Suppressor macrophage (primary cell): ENCODE data around the gene POP7.
A peak's percentile ranks its signal among the peaks of the same experiment; 100 is the strongest.
"Not testable (repeated sequence)": the region's sequence is repeated elsewhere in the genome, so short reads cannot be mapped to it uniquely, and the experiment has no call there.

ENCODE experiments used
- DNase-seq, 4 experiments: peaks; one replicate each; pipeline ENCODE4 v3.0.0-alpha.2; 2020 to 2022
- total RNA-seq, 17 experiments: gene quantifications; one replicate each; lab custom pipeline; 2026; ENCODE audit warnings: mixed read lengths in 6 of 17, inconsistent platforms in 3 of 17; lab: John Stamatoyannopoulos, UW

POP7 gene
- total RNA-seq, result 4.2 to 20.9 (median 10.2) reads per million in 17 experiments

DNA sequence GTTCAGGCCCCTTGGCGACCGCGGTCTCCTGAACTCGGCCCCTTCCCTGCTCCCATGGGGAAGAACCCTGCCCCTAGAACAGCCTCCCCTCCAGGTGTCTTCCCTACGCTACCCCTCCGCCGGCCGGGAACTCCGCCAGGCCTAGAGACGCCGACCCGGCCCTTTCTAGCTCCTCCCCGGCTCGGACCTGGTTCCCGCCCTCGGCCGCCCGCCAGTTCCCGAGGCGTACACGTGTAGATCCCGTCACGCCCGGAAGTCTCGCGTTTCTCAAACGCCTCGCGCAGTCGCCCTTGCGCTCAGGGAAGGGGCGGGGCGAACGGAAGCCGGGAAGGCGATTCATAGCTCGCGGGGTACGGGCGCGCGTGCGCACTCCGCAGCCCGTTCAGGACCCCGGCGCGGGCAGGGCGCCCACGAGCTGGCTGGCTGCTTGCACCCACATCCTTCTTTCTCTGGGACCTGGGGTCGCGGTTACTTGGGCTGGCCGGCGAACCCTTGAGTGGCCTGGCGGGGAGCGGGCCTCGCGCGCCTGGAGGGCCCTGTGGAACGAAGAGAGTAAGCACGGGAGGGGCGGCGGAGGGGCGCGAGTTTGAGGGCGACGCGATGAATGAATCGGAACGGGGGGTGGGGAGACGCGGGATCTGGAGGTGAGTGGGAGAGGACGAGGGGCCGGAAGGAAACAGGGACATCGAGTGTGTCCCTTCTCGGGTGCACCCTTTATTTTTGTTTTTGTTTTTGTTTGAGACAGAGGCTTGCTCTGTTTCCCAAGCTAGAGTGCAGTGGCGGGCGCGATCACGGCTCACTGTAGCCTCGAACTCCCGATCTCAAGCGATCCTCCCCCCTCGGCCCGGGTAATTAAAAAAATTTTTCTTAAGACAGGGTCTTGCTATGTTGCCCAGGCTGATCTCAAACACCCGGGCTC, at the start of gene POP7:
TSS of gene POP7 (plus strand) at position 369 of the 919 bp plus-strand sequence. CDS start 710 bp downstream, outside the sequence.
- peak; percentile 99 to 100 (median 100) for DNase-seq

DNA sequence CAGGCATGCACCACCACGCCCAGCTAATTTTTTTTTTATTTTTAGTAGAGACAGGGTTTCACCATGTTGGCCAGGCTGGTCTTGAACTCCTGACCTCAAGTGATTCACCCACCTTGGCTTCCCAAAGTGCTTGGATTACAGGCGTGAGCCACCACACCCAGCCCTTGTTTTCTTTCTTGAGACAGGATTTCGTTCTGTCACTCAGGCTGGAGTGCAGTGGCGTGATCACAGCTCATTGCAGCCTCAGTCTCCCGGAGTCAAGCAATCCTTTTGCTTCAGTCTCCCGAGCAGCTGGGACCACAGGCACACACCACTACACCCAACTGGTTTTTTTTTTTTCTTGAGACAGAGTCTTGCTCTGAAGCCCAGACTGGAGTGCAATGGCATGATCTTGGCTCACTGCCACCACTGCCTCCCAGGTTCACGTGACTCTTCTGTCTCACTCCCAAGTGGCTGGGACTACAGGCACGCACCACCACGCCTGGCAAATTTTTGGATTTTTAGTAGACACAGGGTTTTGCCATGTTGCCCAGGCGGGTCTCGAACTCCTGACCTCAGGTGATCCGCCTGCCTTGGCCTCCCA, 43.6 kb upstream of the POP7 start:
- not testable (repeated sequence) for DNase-seq

DNA sequence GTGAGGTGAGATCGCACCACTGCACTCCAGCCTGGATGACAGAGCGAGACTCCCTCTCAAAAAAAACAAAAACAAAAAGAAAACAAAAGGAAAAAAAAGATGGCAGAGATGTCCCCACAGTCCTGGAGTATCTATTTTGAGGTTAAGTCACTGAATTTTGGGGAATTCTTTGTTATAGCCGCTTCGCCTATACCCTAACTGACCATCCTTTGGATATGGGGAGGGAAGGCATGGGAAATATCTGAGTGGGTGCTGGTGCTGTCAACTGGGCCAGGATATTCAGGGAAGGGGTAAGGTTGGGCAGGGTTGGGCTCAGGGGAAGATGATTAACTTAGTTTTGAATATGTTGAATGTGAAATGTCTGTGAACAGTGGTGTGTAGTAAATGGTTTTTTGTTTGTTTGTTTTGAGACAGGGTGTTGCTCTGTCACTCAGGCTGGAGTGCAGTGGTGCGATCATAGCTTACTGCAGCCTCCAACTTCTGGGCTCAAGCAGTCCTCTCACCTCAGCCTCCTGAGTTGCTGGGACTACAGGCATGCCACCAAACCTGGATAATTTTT, 40.7 kb upstream of the POP7 start:
- no peak for DNase-seq

DNA sequence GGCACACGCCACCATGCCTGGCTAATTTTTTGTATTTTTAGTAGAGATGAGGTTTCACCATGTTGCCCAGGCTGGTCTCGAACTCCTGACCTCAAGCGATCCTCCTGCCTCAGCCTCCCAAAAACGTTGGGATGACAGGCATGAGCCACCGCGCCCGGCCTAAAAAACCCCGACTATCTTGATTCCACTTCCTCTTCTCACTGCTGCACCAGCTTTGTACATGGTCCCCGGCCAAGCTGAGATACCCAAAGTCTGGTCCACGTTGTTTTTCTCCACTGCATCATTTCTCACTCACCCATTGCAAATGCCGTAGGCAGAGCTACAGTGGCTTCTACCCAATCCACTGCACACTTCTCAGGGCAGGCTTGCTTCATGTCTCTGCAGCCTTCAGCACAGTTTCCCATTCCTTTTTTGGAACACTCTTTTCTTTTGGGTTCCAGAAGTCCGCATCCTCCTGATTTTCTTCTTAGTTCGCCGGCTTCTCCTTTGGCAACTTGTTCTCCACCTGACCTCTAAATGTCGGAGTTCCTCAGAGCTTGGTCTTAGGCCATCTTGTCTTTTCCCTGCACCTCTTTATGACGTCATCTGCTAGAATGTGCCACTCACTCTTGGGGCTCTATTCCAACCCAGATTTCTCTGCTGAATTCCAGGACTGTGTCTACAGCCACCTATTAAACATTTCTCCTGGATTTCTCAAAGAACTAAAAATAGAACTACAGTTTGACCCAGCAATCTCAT, 38.4 kb upstream of the POP7 start:
- no peak for DNase-seq

DNA sequence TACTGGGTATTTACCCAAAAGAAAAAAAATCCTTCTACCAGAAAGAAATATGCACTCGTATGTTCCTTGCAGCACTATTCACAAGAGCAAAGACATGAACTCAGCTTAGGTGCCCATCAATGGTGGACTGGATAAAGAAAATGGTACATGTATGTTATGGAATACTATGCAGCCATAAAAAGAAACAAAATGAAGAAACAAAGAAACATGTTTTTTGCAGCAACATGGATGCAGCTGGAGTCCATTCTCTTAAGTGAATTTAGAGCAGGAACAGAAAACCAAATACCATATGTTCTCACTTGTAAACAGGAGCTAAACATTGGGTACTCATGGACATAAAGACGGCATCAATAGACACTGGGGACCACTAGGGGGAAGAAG, 37.9 kb upstream of the POP7 start:
- no peak for DNase-seq

DNA sequence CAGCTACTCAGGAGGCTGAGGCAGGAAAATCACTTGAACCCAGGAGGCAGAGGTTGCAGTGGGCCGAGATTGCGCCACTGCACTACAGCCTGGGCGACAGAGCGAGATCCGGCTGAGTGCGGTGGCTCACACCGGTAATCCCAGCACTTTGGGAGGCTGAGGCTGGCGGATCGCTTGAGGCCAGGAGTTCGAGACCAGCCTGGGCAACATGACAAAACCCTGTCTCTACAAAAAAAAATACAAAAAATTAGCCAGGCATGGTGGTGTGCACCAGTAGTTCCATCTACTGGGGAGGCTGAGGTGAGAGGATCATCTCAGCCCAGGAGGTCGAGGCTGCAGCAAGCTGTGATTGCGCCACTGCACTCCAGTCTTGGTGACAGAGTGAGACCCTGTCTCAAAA, 36.8 kb upstream of the POP7 start:
- not testable (repeated sequence) for DNase-seq

DNA sequence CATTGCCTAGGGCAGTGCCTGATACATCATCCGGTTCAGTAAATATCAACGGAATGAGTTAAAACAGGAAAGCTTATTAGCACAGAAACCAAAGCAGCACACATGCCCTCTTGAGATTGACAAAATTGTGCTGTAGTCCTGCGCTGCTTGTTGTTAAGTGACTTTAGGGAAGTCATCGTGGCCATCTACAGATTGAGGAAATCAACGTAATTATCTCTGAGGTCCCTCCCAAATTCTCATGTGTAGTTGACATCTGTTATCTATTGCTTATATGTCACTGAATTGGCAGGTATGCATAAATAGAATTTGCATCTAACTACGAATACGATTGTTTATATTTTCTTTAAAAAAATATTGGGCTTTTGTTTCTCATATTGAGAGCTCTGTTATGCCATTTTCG, 35.8 kb upstream of the POP7 start:
- DNase-seq, result peak in 2 of 4 experiments; percentile 29 to 37

DNA sequence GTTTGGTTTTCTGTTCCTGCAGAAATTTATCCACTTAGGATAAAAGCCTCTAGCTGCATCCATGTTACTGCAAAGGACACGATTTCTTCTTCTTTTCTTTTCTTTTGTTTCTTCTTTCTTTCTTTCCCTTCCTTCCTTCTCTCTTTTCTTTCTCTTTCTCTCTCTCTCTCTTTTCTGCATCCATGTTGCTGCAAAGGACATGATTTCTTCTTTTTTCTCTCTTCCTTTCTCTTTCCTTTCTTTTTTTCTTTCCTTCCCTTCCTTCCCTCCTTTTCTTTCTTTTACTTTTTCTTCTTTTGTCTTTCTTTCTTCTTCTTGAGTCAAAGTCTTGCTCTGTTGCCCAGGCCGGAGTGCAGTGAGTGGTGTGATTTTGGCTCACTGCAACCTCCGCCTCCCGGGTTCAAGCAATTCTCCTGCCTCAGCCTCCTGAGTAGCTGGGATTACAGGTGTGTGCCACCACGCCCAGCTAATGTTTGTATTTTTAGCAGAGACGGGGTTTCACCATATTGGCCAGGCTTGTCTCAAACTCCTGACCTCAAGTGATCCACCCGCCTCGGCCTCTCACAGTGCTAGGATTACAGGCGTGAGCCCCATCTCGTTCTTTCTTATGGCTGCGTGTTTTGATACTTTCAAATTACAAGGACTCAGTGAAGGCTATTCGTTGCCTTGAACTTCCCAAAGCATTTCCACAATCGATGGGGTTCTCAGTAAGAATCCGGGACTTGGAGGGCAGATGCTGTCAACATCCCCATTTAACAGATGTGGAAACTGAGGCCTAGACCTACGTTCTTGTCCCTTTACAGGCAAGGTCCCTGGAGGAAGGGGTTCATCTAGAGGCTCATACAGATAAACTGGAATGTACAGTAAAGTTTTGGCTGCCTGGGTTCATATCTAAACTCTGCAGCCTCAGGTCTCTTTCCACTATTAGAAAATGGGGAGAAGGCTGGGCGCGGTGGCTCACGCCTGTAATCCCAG, 34.3 kb upstream of the POP7 start:
- DNase-seq, result no peak

DNA sequence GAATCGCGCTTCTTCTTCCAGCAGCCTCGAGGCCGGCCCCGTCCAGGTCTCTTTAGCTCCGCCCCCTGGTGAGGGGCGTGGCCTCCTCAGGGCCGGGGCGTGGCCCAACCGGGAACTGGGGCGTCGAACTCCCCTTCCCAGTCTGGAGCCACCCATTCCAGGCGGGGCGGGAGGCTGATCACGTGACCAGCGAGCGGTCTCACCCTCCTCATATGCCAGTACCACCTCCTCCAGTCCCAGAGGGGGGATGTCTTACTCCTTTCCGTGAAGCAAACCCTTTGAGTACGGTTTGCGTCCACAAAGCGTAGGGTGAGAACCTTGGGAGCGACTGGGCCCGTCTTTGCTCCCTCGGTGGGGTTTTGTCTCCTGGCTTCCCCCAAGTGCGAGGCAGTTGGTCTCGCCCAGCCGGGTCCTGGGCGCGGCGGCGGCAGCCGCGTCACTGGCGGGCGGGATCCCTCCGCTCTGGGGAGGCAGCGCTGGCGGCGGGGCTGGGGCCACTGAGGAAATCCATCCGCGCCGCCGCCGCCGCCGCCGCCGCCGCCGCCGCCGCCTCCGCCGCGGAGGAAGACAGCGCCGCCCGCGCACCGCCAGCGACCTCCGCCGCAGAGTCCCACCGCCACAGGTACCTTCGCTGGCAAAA, 32.5 kb upstream of the POP7 start, which contains the start of gene GNB2:
TSS of gene GNB2 (plus strand) at position 439 of the 640 bp plus-strand sequence. CDS start 2,526 bp downstream, outside the sequence.
- DNase-seq, result peak; percentile 99 to 100 (median 99)

DNA sequence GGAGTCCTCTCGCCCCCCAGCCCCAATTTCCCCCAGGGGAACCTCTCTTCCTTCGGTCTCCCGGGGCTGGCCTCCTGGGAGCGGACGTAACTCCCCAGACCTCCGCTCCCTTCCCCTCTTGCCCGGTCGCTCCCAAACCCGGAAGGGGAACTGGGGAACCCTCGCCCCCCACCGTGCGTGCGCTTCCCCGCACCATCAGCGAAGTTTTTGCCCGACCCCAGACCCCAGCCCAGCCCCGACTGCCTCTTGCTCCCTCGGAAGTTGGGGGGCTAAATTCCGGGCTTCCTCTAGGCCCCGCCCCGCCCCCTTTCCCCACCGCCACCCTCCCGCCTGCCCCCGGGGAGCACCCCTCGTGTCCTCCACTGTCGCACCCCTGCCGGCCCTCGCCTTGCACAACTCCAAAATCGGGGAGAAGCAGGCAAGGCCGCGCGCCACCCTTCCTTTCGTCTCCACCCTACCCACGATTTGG, 31.9 kb upstream of the POP7 start:
- peak; percentile 37 to 76 (median 68) for DNase-seq

DNA sequence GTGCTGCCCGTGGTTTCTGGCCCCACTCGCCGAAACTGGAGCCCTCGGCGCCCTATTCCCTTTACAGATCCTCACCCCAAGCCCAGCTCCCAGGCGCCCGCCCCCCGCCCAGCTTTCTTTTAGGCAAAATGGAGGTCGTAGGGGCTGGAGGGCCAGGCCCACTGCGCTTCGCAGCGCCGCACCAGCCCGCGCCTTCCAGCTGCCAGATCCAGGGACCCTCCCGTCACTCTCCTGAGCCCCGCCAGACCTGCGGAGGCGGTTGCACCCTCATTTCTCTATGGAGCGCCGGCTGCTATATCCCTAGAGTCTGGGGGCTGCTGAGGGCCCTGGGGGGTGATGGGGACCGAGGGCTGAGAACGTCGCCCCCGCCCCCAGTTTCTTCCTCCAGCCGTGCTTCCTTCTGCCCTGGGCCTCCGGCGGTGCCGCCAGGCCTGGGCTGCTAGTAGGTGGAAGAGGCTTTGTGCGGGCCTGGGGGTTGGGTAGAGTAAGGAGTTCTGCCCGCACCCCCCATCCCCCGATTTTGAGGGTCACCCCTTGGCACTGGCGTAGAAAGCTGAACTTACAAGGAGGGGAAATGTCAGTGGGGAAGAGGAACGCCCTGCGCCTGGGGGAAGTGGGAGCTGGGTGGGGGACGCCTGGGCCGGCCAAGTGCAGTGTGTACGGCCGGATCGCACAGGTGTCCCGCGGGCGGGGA, 31.4 kb upstream of the POP7 start:
- DNase-seq, result peak; percentile 24 to 71 (median 62)

DNA sequence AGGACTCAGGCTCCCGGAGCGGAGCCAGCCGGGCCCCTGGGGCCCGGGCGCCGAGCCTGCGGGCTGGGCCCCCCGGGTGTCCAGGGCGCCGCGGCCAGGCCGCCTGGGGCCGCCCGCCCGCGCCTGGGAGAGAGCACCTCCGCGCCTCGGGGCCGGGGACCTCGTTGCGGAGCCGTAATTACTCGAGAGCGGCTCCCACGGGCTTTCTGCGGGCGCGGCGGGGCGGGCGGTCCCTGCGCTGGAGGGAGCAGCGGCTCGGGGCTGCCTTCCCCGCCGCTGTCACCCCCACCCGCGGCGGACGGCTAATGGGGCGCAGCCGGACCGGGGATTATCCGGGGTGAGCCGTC, 30.8 kb upstream of the POP7 start:
- DNase-seq, result no peak

DNA sequence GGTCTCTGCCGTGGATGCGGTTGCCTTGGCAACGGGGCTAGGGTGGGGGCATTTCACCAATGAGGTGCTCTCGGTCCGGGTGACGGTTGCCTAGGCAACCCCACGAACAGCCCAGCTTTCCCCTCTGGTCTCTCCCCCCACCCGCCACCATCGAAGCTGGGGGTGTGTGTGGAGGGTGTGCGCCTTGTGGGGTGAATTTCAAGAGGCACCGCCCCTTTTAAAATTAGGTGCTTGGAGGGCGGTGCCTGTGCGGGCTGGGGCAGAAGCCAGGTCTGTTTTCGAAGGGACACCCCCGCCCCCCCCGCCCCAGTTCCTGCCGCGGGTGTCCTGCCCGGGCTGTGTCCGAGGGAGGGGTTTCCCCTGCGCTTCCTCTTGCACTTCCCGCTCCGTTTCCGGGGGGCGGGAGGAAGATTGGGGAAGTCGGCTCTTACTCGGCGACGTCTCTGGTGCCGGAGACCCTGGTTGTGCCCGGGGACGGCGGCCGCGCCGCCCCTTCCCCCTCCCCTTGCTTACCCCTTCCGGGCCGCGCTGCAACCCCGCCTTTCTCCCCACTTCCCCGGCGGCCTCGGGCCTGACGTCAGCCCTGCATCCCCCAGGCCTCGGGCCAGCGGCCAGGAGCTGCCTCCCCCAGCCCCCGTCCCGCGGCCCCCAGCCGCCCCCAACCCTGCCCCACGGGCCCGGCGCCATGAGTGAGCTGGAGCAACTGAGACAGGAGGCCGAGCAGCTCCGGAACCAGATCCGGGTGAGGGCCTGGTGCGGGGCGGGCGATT, 30.2 kb upstream of the POP7 start:
- DNase-seq, result peak; percentile 77 to 85 (median 84)

DNA sequence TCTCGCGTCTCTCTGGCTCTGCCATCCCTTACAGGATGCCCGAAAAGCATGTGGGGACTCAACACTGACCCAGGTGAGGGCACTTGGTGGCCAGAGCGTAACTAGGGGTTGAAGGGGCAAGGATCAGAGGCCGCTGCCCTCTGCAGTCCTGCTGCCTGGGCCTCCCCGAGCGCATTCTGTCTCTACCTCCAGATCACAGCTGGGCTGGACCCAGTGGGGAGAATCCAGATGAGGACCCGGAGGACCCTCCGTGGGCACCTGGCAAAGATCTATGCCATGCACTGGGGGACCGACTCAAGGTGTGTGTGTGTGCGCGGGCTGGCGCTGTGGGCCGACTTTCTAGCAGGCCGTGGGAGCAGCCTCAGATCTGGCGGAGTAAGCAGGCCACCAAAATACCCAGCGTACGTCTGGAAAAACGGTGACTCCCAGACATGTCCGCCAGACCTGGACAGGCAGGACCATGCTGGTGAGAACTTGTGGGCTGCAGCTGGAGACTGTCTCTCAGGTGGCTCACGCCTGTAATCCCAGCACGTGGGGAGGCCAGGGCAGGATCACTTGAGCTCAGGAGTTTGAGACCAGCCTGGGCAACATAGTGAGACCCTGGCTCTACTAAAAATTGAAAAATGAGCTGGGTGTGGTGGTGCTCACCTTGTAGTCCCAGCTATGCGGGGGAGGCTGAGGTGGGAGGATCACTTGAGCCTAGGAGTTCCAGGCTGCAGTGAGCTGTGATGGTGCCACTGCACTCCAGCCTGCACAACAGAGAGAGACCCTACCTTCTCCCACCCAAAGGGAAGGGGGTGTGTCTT, 29.2 kb upstream of the POP7 start:
- DNase-seq, result no peak

DNA sequence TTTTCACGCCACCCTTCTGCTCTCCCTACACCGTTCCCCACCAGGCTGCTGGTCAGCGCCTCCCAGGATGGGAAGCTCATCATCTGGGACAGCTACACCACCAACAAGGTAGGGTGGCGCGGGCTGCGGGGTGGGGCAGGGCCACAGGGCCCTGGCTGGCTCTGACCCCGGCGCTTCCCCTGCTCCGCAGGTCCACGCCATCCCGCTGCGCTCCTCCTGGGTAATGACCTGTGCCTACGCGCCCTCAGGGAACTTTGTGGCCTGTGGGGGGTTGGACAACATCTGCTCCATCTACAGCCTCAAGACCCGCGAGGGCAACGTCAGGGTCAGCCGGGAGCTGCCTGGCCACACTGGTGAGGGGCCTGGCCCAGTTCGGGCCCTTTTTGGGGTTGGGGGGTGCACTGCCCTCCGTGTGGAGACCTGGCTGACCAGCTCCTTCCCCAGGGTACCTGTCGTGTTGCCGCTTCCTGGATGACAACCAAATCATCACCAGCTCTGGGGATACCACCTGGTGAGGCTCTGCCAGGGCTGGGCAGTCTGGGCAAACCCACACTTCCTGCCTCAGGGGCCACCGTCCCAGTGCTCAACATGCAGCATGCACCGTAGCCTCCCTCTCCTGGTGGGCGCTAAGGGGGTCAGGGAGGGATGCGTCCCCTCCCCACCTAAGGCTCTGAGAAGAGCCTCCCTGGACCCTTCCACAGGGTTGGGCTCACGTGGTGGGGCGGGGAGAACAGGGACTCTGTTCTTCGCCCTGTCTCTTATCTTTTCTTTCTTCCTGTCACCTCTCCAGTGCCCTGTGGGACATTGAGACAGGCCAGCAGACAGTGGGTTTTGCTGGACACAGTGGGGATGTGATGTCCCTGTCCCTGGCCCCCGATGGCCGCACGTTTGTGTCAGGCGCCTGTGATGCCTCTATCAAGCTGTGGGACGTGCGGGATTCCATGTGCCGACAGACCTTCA, 28.3 kb upstream of the POP7 start:
- no peak for DNase-seq

DNA sequence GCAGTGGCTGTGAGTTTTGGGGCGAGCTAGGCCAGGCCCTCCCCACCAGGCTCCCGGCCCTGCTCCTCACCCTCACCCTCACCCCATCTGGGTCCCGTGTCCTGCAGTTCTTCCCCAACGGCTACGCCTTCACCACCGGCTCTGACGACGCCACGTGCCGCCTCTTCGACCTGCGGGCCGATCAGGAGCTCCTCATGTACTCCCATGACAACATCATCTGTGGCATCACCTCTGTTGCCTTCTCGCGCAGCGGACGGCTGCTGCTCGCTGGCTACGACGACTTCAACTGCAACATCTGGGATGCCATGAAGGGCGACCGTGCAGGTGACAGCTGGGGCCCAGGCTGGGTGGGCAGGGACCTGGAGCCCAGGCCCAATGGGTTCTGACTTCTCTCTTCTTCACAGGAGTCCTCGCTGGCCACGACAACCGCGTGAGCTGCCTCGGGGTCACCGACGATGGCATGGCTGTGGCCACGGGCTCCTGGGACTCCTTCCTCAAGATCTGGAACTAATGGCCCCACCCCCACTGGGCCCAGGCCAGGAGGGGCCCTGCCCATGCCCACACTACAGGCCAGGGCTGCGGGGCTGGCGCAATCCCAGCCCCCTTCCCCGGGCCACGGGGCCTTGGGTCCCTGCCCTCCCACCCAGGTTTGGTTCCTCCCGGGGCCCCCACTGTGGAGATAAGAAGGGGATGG, 27.5 kb upstream of the POP7 start:
- DNase-seq, result no peak
